GM18520 (cell line): ENCODE data around the gene ATF6.

ENCODE experiments used
- ATAC-seq: cut with Tn5 transposase; IDR thresholded peaks from one replicate; pipeline ENCODE4 v1.9.1; 2021; ENCODE audit not compliant: unreplicated experiment

ATF6 gene

DNA sequence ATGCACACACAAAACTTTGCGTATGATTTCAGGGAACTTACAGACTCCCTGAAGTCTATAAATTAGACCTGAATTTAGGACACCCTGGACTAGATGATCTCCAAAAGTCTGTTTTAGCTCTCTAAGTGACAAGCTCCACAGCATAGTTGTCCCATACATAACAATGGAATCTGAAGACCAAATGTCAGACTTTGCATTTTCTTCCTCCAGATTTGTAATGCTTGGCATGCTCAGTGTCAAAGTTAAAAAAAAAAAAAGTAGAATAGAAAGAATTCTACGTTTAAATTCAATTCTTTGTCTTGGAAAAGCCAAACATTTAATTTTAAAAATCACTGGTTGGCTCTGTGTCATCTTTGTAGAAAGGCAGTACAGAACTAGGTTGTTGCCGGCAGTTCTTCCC lies 190.8 kb downstream of the ATF6 start:
- no peak for ATAC-seq

GRCh38 chr1:161958425-161958824 lies 192.3 kb downstream of the ATF6 start:
- ATAC-seq: no peak

GRCh38 chr1:161962091-161962887 lies 196.2 kb downstream of the ATF6 start:
- peak; percentile 79 for ATAC-seq

- ATAC-seq: no peak
These were observed 199.9 kb downstream of the ATF6 start for GRCh38 chr1:161966067-161966466.

- ATAC-seq: no peak
These were observed 203.9 kb downstream of the ATF6 start for GRCh38 chr1:161970036-161970435.

DNA sequence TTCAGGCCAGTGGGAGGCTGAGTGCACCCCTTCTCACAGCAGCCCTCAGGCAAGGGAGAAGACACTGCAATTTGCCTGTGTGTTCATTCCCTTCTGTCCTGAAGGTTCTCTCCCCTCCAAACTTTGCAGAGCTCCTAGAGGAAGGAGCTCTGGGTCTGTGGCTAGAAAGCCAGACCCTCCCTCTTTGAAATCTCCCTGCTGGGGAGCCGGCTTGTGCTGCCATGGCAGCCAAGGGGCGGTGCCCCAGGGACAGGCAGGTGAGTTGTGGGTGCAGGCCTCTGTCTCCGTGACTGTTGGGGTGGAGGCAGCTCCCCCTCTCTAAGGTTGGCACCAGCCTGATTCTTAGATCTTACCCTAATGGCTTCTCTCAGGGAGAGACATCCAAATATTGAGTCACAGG lies 204.5 kb downstream of the ATF6 start:
- ATAC-seq: no peak

DNA sequence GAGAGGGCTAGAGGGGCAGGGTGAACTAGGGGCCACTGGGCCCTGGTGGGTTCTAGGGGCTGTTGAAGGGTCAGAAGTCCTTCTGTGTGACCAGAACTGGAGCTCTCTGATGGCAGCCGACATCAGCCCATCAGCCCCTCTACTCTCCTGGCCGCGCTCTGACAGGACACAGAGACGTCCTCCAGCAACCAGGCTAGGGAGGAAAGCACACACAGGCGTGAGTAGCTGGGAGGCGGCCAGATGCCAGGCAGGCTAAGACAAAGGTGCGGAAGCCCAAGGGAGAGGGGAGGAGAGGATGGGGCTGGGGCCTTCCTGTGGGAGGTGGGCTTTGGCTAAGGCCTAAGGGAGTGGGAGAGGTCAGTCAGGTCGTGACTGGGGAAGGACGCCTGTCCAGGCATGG lies 206.7 kb downstream of the ATF6 start:
- no peak for ATAC-seq

- no peak for ATAC-seq
These were observed 208.1 kb downstream of the ATF6 start for GRCh38 chr1:161973924-161974845.

- no peak for ATAC-seq
These were observed 212.1 kb downstream of the ATF6 start for GRCh38 chr1:161978011-161978790.

DNA sequence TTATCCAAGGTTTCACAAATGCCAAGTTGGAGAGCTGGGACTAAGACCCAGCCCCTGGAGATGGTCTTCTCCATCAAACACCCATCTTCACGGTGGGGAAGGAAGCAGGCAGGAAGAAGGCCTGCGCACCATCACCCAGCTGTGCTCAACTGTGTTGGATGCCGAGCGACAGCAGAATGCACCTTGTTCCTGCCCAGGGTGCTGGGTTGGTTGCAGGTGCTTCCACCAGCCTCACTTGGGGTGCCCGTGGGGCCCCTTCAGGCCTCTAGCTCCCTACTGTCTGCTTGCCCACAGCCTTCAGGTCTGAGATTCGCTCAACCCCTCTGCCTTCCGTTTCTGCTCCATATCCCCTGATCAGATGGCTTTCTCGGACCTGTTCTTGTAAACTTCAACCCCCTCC lies 215.0 kb downstream of the ATF6 start:
- no peak for ATAC-seq

- ATAC-seq: no peak
These were observed 215.8 kb downstream of the ATF6 start for GRCh38 chr1:161981735-161982506.

- ATAC-seq: no peak
These were observed 216.4 kb downstream of the ATF6 start for GRCh38 chr1:161982507-161982895.

DNA sequence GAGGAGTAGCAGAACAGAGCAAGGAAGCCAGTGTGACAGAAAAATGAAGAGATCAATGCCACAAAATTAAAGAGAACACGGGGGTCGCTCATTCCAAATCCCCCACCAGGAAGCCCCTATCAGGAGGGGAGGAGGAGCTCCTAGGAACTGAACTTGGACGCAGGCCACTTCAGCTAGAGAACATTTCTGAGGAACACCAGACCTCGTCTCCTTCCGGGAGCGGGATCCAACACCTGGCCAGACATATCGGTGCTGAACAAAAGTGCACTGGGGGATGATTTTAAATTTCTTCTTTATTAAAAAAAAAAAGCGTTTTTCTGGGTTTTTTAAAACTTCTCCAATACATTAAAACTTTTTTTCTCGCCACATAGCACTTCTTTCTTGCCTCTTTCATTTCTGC lies 216.8 kb downstream of the ATF6 start:
- no peak for ATAC-seq

DNA sequence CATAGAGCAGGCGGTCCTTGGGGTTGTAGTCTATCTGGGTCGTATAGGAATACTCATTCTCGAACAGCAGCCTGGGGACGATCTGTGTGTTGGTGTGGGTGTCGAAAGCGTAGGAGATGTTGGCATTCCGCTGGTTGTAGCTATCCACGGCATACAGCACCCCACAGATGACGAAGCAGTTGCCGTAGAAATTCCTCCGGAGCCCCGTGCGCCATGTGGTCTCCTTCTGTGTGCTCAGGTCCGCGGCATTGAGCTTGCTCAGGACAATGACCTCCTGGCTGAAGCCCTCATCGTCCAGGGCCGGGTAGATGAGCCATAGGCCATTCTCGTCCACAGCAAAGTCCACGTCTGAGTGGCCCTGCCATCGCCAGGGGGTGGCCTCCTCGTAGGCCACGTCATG lies 217.6 kb downstream of the ATF6 start:
- no peak for ATAC-seq

GRCh38 chr1:161985301-161985822 lies 219.2 kb downstream of the ATF6 start:
- no peak for ATAC-seq

DNA sequence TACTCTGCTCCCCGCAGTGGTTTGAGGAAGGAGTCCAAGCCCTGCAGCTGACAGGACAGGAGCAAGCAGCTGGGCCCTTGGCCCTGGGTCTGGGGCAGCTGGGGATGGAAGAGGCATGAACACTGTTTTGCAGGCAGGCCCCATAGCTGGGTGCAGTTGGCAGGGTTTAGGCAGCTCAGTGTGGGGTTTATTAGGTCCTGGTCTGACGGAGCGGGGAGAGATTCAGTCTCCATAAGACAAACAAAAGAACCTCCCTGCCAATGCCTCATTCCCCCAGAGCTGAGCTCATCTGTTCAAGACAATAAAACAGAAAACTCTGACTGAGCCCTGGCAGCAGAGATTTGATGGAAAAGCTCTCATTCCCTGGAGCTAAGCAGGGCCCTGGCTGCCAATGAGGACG lies 220.2 kb downstream of the ATF6 start:
- ATAC-seq: no peak

GRCh38 chr1:161987303-161987702 lies 221.2 kb downstream of the ATF6 start:
- no peak for ATAC-seq

DNA sequence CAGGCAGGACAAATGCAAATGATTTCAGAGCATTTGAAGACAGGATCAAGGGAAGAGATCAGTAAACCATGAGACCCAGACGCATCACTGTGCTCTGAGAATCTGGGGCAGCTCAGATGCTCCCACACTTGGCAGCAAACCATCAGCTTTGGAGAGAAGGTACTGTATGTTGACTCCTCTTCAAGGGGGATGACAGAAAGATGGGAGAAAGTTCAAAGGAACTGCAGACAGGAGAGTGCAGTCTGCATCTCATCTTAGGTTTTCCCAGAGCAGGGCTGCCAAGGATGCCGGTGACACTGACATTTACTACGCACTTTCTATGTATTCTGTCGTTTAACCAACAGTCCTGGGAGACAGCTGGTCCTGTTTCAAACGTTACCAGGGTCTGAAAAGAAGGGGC lies 221.8 kb downstream of the ATF6 start:
- no peak for ATAC-seq

DNA sequence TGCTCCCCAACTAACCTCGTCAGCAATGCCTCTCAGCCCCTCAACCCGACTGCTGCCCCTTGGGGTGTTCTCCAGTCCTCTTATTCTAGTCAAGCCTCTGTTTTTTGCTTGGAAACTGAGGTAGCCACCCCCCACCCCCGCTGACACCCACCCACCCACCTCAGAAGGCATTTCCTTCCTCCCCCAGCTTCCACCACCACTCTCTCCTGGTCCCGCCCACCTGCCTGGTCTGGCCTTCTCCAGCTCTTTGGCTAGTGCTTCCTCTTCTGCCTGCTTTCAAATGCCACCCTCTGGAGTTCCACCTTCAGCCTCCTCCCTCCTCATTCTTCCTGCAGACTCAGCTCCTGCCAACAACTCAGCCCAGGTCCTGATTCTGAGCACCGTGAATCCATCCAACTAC lies 222.3 kb downstream of the ATF6 start:
- ATAC-seq: no peak

DNA sequence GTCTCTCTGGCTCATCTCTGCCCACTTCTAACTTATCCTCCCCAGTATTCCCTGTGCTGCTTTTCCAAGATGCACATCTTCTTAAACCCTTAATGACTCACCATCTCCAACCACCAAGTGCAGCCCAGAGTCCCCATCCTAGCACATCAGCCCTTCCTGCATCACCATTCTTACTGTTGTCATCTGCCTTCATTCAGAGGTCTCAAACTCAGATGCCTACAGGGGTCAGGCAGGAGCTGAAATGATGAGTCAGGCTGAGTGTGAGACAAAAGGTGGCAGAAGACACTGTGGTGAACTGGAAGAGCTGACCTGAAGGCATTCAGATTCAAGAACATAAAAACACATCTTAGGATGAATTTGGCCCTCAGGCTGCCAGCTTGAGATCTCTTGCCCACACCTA lies 223.0 kb downstream of the ATF6 start:
- no peak for ATAC-seq
